Neutrophil (primary cell): ENCODE data around the gene TMEM145.

ENCODE experiments used
- H3K27ac ChIP-seq: fragments of 200-600 bp; sonication (generic); 2 replicates; pipeline ENCODE4 v1.5.1; 2016; ENCODE audit warnings: mild to moderate bottlenecking, moderate library complexity
- H3K27me3 ChIP-seq: fragments of 200-600 bp; sonication (generic); 2 replicates; pipeline ENCODE4 v1.6.0; 2016; ENCODE audit warnings: mild to moderate bottlenecking
- H3K36me3 ChIP-seq: fragments of 200-600 bp; sonication (generic); 2 replicates; pipeline ENCODE4 v1.5.1; 2017
- H3K4me1 ChIP-seq, 2 experiments: fragments of 200-600 bp in 1 of 2; sonication (generic) in 1 of 2; 1 replicate in 1 of 2; 2 replicates in 1 of 2; pipeline versions ENCODE4 v1.5.1 to v1.6.1; 2013 to 2016; ENCODE audit warnings: low read depth in 1 of 2, low read length in 1 of 2, mild to moderate bottlenecking in 1 of 2, moderate library complexity in 1 of 2; ENCODE audit not compliant: control insufficient read depth in 1 of 2, insufficient read depth in 1 of 2
- H3K4me3 ChIP-seq, 2 experiments: fragments of 200-600 bp in 1 of 2; sonication (generic) in 1 of 2; 1 replicate in 1 of 2; 2 replicates in 1 of 2; pipeline ENCODE4 v1.5.1; 2013 to 2016; ENCODE audit warnings: low read depth in 1 of 2, low read length in 1 of 2, mild to moderate bottlenecking in 1 of 2, moderate library complexity in 1 of 2
- H3K9me3 ChIP-seq: fragments of 200-600 bp; sonication (generic); 2 replicates; pipeline ENCODE4 v1.5.1; 2016
- TF ChIP-seq, protein P1 (sequence below): fragments of 200-600 bp; sonication (generic); IDR thresholded peaks from 2 replicates; pipeline ENCODE4 v1.5.1; 2016; ENCODE audit warnings: antibody characterized with exemption

The TMEM145 gene

DNA sequence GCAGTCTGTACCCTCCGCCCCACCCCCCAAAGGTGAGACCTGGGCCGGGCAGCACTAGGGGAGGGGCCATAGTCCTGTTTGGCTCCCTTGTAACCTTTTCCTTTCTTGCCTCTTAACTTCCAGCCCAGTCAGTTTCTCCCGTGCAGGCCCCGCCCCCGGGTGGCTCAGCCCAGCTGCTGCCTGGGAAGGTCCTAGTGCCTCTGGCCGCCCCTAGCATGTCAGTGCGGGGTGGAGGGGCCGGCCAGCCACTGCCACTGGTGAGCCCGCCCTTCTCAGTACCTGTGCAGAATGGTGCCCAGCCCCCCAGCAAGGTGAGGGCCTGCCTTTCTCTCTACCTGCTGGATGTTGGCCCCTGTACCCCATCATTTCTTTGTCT, 21.7 kb upstream of the TMEM145 start:
- TF ChIP-seq, protein P1, sequence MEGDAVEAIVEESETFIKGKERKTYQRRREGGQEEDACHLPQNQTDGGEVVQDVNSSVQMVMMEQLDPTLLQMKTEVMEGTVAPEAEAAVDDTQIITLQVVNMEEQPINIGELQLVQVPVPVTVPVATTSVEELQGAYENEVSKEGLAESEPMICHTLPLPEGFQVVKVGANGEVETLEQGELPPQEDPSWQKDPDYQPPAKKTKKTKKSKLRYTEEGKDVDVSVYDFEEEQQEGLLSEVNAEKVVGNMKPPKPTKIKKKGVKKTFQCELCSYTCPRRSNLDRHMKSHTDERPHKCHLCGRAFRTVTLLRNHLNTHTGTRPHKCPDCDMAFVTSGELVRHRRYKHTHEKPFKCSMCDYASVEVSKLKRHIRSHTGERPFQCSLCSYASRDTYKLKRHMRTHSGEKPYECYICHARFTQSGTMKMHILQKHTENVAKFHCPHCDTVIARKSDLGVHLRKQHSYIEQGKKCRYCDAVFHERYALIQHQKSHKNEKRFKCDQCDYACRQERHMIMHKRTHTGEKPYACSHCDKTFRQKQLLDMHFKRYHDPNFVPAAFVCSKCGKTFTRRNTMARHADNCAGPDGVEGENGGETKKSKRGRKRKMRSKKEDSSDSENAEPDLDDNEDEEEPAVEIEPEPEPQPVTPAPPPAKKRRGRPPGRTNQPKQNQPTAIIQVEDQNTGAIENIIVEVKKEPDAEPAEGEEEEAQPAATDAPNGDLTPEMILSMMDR: no peak
- H3K4me1 ChIP-seq: peaks cover 2 to 3% of the 10 kb centered on the region in 2 experiments
- H3K27ac ChIP-seq: no peak overlapping the region

DNA sequence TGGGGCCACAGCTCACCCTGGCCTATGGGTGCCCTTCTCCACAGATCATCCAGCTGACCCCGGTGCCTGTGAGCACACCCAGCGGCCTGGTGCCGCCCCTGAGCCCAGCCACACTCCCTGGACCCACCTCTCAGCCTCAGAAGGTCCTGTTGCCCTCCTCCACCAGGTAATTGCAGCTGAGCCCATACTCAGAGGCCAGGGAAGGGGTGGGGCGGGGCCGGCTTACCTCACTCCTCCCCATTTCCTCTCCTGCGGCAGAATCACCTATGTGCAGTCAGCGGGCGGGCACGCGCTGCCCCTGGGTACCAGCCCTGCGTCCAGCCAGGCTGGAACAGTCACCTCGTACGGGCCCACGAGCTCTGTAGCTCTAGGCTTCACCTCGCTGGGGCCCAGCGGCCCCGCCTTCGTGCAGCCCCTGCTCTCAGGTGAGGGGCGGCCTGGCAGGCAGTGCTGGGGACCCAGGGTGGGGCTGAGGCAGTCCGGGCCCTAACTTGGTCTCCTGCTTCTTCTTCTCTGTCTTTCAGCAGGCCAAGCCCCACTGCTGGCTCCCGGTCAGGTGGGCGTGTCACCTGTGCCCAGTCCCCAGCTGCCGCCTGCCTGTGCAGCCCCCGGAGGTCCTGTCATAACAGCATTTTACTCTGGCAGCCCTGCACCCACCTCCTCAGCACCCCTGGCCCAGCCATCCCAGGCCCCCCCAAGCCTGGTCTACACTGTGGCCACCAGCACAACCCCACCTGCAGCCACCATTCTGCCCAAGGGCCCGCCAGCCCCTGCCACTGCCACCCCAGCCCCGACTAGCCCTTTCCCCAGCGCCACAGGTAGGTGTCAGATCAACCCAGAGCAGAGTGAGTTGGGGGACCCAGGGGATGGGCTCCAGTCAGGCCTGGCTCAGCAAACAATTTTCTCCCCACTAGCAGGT, 20.8 kb upstream of the TMEM145 start:
- H3K27ac ChIP-seq: no peak overlapping the region
- H3K4me3 ChIP-seq: no peak overlapping the region
- peaks cover 86% of the 10 kb centered on the region for H3K36me3 ChIP-seq
- no peaks in the 10 kb centered on the region for H3K27me3 ChIP-seq
- TF ChIP-seq, protein P1: no peak
- H3K9me3 ChIP-seq: no peaks in the 10 kb centered on the region
- peaks cover 0 to 3% of the 10 kb centered on the region in 2 experiments for H3K4me1 ChIP-seq

More for the DNA sequence above, 21.7 kb upstream of the TMEM145 start:
- H3K9me3 ChIP-seq: no peaks in the 10 kb centered on the region
- H3K27me3 ChIP-seq: no peaks in the 10 kb centered on the region
- H3K4me3 ChIP-seq: no peak overlapping the region
- peaks cover 93% of the 10 kb centered on the region for H3K36me3 ChIP-seq

DNA sequence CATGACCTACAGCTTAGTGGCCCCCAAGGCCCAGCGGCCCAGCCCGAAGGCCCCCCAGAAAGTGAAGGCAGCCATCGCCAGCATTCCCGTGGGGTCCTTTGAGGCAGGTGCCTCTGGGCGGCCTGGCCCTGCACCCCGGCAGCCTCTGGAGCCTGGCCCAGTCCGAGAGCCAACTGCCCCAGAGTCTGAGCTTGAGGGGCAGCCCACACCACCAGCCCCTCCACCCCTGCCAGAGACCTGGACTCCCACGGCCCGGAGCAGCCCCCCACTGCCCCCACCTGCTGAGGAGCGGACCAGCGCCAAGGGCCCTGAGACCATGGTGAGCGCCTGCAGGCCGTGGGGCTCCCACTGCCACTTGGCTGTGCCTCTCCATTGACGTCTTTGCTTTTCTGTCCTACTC, 20.1 kb upstream of the TMEM145 start:
- TF ChIP-seq, protein P1: no peak
- no peaks in the 10 kb centered on the region for H3K9me3 ChIP-seq
- H3K27ac ChIP-seq: no peak overlapping the region
- H3K27me3 ChIP-seq: no peaks in the 10 kb centered on the region
- peaks cover 0 to 3% of the 10 kb centered on the region in 2 experiments for H3K4me1 ChIP-seq
- H3K36me3 ChIP-seq: peaks cover 79% of the 10 kb centered on the region
- no peak overlapping the region for H3K4me3 ChIP-seq

DNA sequence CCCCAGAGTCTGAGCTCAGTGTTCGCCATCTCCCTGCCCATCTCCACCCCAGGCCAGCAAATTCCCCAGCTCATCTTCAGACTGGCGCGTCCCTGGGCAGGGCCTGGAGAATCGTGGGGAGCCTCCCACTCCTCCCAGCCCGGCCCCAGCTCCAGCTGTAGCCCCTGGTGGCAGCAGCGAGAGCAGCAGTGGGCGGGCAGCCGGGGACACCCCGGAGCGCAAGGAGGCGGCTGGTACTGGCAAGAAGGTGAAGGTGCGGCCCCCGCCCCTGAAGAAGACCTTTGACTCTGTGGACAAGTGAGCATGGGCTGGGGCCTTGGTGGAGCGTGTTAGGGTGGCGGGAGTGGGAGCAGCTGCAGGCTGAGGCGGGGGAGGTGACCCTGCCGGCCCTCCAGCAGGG, 19.6 kb upstream of the TMEM145 start:
- peaks cover 73% of the 10 kb centered on the region for H3K36me3 ChIP-seq

DNA sequence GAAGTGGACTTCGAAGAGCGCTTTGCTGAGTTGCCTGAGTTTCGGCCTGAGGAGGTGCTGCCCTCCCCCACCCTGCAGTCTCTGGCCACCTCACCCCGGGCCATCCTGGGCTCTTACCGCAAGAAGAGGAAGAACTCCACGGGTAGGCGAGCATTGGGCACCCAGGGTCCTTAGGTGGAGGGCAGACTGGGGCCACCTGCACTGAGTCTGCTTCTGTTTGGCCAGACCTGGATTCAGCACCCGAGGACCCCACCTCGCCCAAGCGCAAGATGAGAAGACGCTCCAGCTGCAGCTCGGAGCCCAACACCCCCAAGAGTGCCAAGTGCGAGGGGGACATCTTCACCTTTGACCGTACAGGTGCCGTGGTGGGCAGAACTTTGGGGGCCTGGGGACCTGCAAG, 19.2 kb upstream of the TMEM145 start:
- no peaks in the 10 kb centered on the region for H3K4me1 ChIP-seq
- no peaks in the 10 kb centered on the region for H3K27me3 ChIP-seq
- no peak overlapping the region for H3K4me3 ChIP-seq
- H3K27ac ChIP-seq: no peak overlapping the region
- TF ChIP-seq, protein P1: no peak
- H3K36me3 ChIP-seq: peaks cover 69% of the 10 kb centered on the region
- no peaks in the 10 kb centered on the region for H3K9me3 ChIP-seq

More for the DNA sequence above, 19.6 kb upstream of the TMEM145 start:
- H3K4me1 ChIP-seq: peaks cover 0 to 1% of the 10 kb centered on the region in 2 experiments
- H3K27ac ChIP-seq: no peak overlapping the region
- no peaks in the 10 kb centered on the region for H3K9me3 ChIP-seq
- H3K4me3 ChIP-seq: no peak overlapping the region
- TF ChIP-seq, protein P1: no peak
- H3K27me3 ChIP-seq: no peaks in the 10 kb centered on the region
